ENCODE results near the gene KLHL29. TPM values are rescaled to one million over a fixed set of nuclear protein-coding genes. Genes with fewer than 3 reads are reported as not detected.
A peak's percentile ranks its signal among the peaks of the same experiment; 100 is the strongest.

The KLHL29 gene
- total and polyA plus RNA-seq, 2 of the 13 experiments (the other 11 are each of a cell fraction or from before 2014, with no cell fraction given) = 0.01 TPM; not detected in 1

DNA sequence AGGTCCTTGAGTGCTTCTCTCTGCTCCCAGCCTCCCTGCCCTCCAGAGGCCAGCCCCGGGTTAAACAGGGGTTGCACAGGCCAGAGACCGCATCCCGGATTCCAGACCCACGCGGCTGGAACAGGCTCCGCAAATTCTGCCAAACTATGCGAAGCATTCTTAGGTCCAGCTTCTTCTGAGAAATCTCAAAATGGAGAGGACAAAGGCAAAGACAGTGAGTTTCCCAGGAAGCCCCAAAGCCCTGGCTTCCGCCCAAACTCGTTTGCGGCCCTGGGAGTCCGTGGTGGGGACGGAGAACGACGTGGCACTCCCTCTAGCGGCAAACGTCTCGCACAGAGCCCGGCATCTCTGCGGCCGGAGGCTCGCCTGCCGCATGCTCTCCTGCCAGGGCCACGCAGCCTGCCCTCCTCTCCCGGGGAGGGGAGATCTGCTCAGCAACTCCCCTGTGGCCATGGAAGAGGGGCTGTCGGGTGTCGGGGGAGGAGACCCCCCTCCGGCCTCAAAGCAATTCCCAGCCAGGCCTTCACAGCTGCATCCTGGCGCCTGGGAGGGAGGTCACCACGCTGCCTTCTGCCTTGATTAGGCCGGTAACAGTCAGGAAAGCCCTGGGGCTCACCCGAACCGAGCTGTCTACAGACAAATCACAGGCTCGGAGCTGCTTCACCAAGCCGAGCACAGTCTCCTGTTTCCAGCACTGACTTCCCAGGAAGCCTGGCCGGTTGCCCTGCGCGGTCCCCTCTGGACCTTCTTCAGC is 33.4 kb upstream of the KLHL29 start (continued):
- TF ChIP-seq RNF2 (conservative IDR thresholded peaks at IDR 0.05; ENCODE audit: low read depth) (0 out of 2 replicates have a peak, but pooled peaks have one; percentile 39), ZNF180 (CRISPR knock-in tag; IDR thresholded peaks at IDR 0.05; ENCODE audit: borderline replicate concordance, low read depth) (no peak), RFX5 (IDR thresholded peaks at IDR 0.05; ENCODE audit: low read depth, low read length) (no peak), SMAD1 (CRISPR knock-in tag; IDR thresholded peaks at IDR 0.05; ENCODE audit: borderline replicate concordance, low read depth) (peak; percentile 56; the same call in 1 of the 2 replicates), KLF15 (CRISPR knock-in tag; IDR thresholded peaks at IDR 0.05; ENCODE audit: borderline replicate concordance) (no peak), ZSCAN21 (CRISPR knock-in tag; IDR thresholded peaks at IDR 0.05; ENCODE audit: borderline replicate concordance) (peak; percentile 36; the same call in 1 of the 2 replicates), ZNF547 (CRISPR knock-in tag; IDR thresholded peaks at IDR 0.05) (peak; percentile 71; the same call in 1 of the 2 replicates), SMC3 (IDR thresholded peaks at IDR 0.05; ENCODE audit: low read length) (peak; percentile 4; the same call in 1 of the 2 replicates), SMYD3 (CRISPR knock-in tag; IDR thresholded peaks at IDR 0.05) (no peak), EZH2 (conservative IDR thresholded peaks at IDR 0.05; ENCODE audit: low read depth, low read length) (no peak), SKI (IDR thresholded peaks at IDR 0.05; ENCODE audit: partially characterized antibody) (peak; percentile 20), STAG1 (CRISPR knock-in tag; IDR thresholded peaks at IDR 0.05) (peak; percentile 87), ZNF484 (CRISPR knock-in tag; IDR thresholded peaks at IDR 0.05; ENCODE audit: borderline replicate concordance, low read depth) (no peak), ZNF234 (CRISPR knock-in tag; conservative IDR thresholded peaks at IDR 0.05) (no peak), ARNT (IDR thresholded peaks at IDR 0.05) (no peak)
- TF ChIP-seq, protein P1, sequence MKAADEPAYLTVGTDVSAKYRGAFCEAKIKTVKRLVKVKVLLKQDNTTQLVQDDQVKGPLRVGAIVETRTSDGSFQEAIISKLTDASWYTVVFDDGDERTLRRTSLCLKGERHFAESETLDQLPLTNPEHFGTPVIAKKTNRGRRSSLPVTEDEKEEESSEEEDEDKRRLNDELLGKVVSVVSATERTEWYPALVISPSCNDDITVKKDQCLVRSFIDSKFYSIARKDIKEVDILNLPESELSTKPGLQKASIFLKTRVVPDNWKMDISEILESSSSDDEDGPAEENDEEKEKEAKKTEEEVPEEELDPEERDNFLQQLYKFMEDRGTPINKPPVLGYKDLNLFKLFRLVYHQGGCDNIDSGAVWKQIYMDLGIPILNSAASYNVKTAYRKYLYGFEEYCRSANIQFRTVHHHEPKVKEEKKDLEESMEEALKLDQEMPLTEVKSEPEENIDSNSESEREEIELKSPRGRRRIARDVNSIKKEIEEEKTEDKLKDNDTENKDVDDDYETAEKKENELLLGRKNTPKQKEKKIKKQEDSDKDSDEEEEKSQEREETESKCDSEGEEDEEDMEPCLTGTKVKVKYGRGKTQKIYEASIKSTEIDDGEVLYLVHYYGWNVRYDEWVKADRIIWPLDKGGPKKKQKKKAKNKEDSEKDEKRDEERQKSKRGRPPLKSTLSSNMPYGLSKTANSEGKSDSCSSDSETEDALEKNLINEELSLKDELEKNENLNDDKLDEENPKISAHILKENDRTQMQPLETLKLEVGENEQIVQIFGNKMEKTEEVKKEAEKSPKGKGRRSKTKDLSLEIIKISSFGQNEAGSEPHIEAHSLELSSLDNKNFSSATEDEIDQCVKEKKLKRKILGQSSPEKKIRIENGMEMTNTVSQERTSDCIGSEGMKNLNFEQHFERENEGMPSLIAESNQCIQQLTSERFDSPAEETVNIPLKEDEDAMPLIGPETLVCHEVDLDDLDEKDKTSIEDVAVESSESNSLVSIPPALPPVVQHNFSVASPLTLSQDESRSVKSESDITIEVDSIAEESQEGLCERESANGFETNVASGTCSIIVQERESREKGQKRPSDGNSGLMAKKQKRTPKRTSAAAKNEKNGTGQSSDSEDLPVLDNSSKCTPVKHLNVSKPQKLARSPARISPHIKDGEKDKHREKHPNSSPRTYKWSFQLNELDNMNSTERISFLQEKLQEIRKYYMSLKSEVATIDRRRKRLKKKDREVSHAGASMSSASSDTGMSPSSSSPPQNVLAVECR (CRISPR knock-in tag; IDR thresholded peaks at IDR 0.05; ENCODE audit: borderline replicate concordance) = peak; percentile 21; the same call in 1 of the 2 replicates
- TF ChIP-seq, protein P2, sequence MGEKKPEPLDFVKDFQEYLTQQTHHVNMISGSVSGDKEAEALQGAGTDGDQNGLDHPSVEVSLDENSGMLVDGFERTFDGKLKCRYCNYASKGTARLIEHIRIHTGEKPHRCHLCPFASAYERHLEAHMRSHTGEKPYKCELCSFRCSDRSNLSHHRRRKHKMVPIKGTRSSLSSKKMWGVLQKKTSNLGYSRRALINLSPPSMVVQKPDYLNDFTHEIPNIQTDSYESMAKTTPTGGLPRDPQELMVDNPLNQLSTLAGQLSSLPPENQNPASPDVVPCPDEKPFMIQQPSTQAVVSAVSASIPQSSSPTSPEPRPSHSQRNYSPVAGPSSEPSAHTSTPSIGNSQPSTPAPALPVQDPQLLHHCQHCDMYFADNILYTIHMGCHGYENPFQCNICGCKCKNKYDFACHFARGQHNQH (CRISPR knock-in tag; IDR thresholded peaks at IDR 0.05) = peak; percentile 26; the same call in 1 of the 2 replicates
- TF ChIP-seq, protein P3, sequence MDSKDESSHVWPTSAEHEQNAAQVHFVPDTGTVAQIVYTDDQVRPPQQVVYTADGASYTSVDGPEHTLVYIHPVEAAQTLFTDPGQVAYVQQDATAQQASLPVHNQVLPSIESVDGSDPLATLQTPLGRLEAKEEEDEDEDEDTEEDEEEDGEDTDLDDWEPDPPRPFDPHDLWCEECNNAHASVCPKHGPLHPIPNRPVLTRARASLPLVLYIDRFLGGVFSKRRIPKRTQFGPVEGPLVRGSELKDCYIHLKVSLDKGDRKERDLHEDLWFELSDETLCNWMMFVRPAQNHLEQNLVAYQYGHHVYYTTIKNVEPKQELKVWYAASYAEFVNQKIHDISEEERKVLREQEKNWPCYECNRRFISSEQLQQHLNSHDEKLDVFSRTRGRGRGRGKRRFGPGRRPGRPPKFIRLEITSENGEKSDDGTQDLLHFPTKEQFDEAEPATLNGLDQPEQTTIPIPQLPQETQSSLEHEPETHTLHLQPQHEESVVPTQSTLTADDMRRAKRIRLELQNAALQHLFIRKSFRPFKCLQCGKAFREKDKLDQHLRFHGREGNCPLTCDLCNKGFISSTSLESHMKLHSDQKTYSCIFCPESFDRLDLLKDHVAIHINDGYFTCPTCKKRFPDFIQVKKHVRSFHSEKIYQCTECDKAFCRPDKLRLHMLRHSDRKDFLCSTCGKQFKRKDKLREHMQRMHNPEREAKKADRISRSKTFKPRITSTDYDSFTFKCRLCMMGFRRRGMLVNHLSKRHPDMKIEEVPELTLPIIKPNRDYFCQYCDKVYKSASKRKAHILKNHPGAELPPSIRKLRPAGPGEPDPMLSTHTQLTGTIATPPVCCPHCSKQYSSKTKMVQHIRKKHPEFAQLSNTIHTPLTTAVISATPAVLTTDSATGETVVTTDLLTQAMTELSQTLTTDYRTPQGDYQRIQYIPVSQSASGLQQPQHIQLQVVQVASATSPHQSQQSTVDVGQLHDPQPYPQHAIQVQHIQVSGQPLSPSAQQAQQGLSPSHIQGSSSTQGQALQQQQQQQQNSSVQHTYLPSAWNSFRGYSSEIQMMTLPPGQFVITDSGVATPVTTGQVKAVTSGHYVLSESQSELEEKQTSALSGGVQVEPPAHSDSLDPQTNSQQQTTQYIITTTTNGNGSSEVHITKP (CRISPR knock-in tag; IDR thresholded peaks at IDR 0.05; ENCODE audit: low read depth) = no peak
- TF ChIP-seq, protein P4, sequence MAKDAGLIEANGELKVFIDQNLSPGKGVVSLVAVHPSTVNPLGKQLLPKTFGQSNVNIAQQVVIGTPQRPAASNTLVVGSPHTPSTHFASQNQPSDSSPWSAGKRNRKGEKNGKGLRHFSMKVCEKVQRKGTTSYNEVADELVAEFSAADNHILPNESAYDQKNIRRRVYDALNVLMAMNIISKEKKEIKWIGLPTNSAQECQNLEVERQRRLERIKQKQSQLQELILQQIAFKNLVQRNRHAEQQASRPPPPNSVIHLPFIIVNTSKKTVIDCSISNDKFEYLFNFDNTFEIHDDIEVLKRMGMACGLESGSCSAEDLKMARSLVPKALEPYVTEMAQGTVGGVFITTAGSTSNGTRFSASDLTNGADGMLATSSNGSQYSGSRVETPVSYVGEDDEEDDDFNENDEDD (CRISPR knock-in tag; IDR thresholded peaks at IDR 0.05; ENCODE audit: borderline replicate concordance) = peak; percentile 22; the same call in 1 of the 2 replicates

All from HepG2 (cell line).